Inflammatory macrophage (primary cell): Measurements from ENCODE around the gene ARHGAP9.
"Not testable (repeated sequence)": the region's sequence is repeated elsewhere in the genome, so short reads cannot be mapped to it uniquely, and the experiment has no call there.

Experiments used
- DNase-seq, 2 donors: peaks; one replicate each; pipeline ENCODE4 v3.0.0-alpha.2; 2020 to 2022

The ARHGAP9 gene

GRCh38 chr12:57456737-57457490 lies 22.8 kb downstream of the ARHGAP9 start:
- DNase-seq = no peak

GRCh38 chr12:57456145-57456700 lies 23.4 kb downstream of the ARHGAP9 start:
- DNase-seq = no peak

GRCh38 chr12:57455374-57456144 lies 24.1 kb downstream of the ARHGAP9 start:
- DNase-seq = no peak

- DNase-seq = peak; percentile 26 to 59
Observed at GRCh38 chr12:57454566-57455373, 24.9 kb downstream of the ARHGAP9 start, which contains the start of gene INHBE. TSS of gene INHBE (plus strand) at chr12:57455307. CDS start at chr12:57455537, 230 bp downstream.

- DNase-seq = no peak
Observed at GRCh38 chr12:57454213-57454565, 25.5 kb downstream of the ARHGAP9 start.

- DNase-seq = peak; percentile 72 to 76
Observed at GRCh38 chr12:57452937-57453509, 26.6 kb downstream of the ARHGAP9 start.

GRCh38 chr12:57452181-57452936 lies 27.3 kb downstream of the ARHGAP9 start:
- peak in 1 of 2 donors; percentile 25 for DNase-seq

GRCh38 chr12:57451233-57451778 lies 28.4 kb downstream of the ARHGAP9 start:
- no peak for DNase-seq

- DNase-seq = no peak
Observed at GRCh38 chr12:57450057-57450456, 29.6 kb downstream of the ARHGAP9 start.

- DNase-seq = no peak
Observed at GRCh38 chr12:57449375-57449774, 30.3 kb downstream of the ARHGAP9 start.

- no peak for DNase-seq
Observed at GRCh38 chr12:57448669-57449068, 31.0 kb downstream of the ARHGAP9 start.

GRCh38 chr12:57446292-57446960 lies 33.2 kb downstream of the ARHGAP9 start:
- no peak for DNase-seq

GRCh38 chr12:57444744-57445143 lies 34.9 kb downstream of the ARHGAP9 start:
- no peak for DNase-seq

GRCh38 chr12:57444337-57444736 lies 35.3 kb downstream of the ARHGAP9 start:
- not testable (repeated sequence) for DNase-seq

GRCh38 chr12:57441846-57442427 lies 37.7 kb downstream of the ARHGAP9 start:
- DNase-seq = no peak

GRCh38 chr12:57441393-57441792 lies 38.3 kb downstream of the ARHGAP9 start:
- DNase-seq = not testable (repeated sequence)

GRCh38 chr12:57439762-57440266 lies 39.9 kb downstream of the ARHGAP9 start:
- no peak for DNase-seq

GRCh38 chr12:57438400-57438799 lies 41.3 kb downstream of the ARHGAP9 start:
- DNase-seq = no peak

- no peak for DNase-seq
Observed at GRCh38 chr12:57435293-57435692, 44.4 kb downstream of the ARHGAP9 start.
